ENCODE data around the gene ABCC8.

- no peak for TF ChIP-seq CTCF (IDR thresholded peaks at IDR 0.05)
- TF ChIP-seq POLR2A (IDR thresholded peaks at IDR 0.05) = no peak
These were observed 64.0 kb downstream of the ABCC8 start for GRCh38 chr11:17412488-17413180.
